GM04504 (cell line): ENCODE data around the gene COTL1.

Experiments used
- DNase-seq: peaks from one replicate; pipeline ENCODE4 v3.0.0-alpha.2; 2012; ENCODE audit warnings: low read depth

COTL1 gene

GRCh38 chr16:84617791-84618580, at the start of gene COTL1:
Gene COTL1, minus strand, starts transcription at chr16:84618078. Its CDS starts 164 bp downstream, at chr16:84617914.
- DNase-seq: peak; percentile 97

- no peak for DNase-seq
Measured at GRCh38 chr16:84665843-84666242, 48.0 kb upstream of the COTL1 start.

- no peak for DNase-seq
Measured at GRCh38 chr16:84665359-84665758, 47.5 kb upstream of the COTL1 start.

GRCh38 chr16:84663433-84664101, 45.7 kb upstream of the COTL1 start:
- DNase-seq: no peak

- DNase-seq: no peak
Measured at GRCh38 chr16:84662471-84662870, 44.6 kb upstream of the COTL1 start.

- no peak for DNase-seq
Measured at GRCh38 chr16:84661418-84662060, 43.7 kb upstream of the COTL1 start.

- no peak for DNase-seq
Measured at GRCh38 chr16:84660973-84661372, 43.1 kb upstream of the COTL1 start.

- no peak for DNase-seq
Measured at GRCh38 chr16:84659656-84660300, 41.9 kb upstream of the COTL1 start.

- no peak for DNase-seq
Measured at GRCh38 chr16:84658690-84659089, 40.8 kb upstream of the COTL1 start.

- no peak for DNase-seq
Measured at GRCh38 chr16:84657229-84657837, 39.5 kb upstream of the COTL1 start.

- DNase-seq: no peak
Measured at GRCh38 chr16:84656649-84657048, 38.8 kb upstream of the COTL1 start.

GRCh38 chr16:84654998-84655397, 37.1 kb upstream of the COTL1 start:
- no peak for DNase-seq

- no peak for DNase-seq
Measured at GRCh38 chr16:84654238-84654637, 36.4 kb upstream of the COTL1 start.

GRCh38 chr16:84652566-84652965, 34.7 kb upstream of the COTL1 start:
- DNase-seq: no peak

- DNase-seq: peak; percentile 64
Measured at GRCh38 chr16:84650062-84650991, 32.4 kb upstream of the COTL1 start.

- no peak for DNase-seq
Measured at GRCh38 chr16:84649511-84649861, 31.6 kb upstream of the COTL1 start.

GRCh38 chr16:84648595-84649510, 31.0 kb upstream of the COTL1 start:
- no peak for DNase-seq

- no peak for DNase-seq
Measured at GRCh38 chr16:84647828-84648594, 30.1 kb upstream of the COTL1 start, which contains the start of gene KLHL36. Gene KLHL36, plus strand, starts transcription at chr16:84648511. Its CDS starts 2,357 bp downstream, at chr16:84650868.

GRCh38 chr16:84643674-84644073, 25.8 kb upstream of the COTL1 start:
- DNase-seq: no peak
